Sigmoid colon (tissue), 4 donors: ENCODE results near the gene DLGAP4.

ENCODE experiments used
- CTCF ChIP-seq, 4 experiments: fragments of 450-650 bp in 3 of 4; fragments of 200-600 bp in 1 of 4; IDR thresholded peaks; one replicate each; pipeline ENCODE4 v1.5.1; 2016 to 2019; ENCODE audit warnings: antibody characterized with exemption in 4 of 4, mild to moderate bottlenecking in 3 of 4, moderate library complexity in 2 of 4
- EP300 ChIP-seq, 4 donors: sonication (generic); formaldehyde crosslinking; IDR thresholded peaks; one replicate each; pipeline ENCODE4 v1.6.1; 2017; ENCODE audit warnings: antibody characterized with exemption in 4 of 4
- POLR2A ChIP-seq, 2 donors: fragments of 450-650 bp; IDR thresholded peaks; one replicate each; pipeline ENCODE4 v1.6.1; 2016; ENCODE audit warnings: antibody characterized with exemption in 2 of 2, mild to moderate bottlenecking in 2 of 2, moderate library complexity in 2 of 2

DNA sequence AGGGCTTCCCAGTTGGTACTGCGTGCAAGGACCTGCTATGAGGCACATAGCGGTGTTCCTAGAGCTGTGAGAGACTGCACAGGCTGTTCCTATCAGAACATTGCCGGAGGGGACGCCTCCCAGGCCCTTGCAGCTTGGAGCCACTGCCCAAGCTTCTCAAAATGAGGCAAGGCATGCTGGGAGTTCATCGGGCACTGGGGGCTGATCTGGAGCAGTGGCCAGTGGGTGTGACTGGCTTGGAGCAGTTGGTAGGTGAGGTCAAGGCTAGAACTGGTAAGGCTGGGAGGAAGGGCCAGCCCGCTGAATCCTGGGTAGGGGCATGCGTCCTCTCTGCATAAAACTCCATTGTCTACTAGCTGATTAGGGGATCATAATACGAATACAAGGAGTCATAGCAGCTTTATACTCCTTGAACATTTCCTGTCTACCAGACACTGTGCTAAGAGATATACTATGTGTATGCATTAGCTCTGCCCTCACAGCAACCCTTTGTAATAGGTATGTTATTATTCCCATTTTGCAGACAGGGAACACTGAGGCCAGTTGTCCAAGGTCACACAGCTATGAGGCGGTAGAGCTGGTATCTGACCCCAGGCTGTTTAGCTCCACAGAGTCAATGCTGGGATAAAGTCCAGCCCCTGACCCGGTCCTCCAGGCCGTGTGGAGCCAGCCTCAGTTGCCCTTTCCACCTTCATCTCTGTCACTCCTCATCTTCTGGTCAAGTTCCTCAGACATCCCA, 53.7 kb downstream of the DLGAP4 start:
- TF ChIP-seq CTCF (IDR thresholded peaks at IDR 0.05), result no peak
- no peak for TF ChIP-seq POLR2A (IDR thresholded peaks at IDR 0.05)
- TF ChIP-seq EP300 (IDR thresholded peaks at IDR 0.05), result no peak
